Left kidney (tissue), 2 donors: ENCODE measurements around the gene RABIF. TPM values are rescaled to one million over a fixed set of nuclear protein-coding genes. Genes with fewer than 3 reads are reported as not detected.
"Not testable (repeated sequence)": the region's sequence is repeated elsewhere in the genome, so short reads cannot be mapped to it uniquely, and the experiment has no call there.

Experiments
- DNase-seq: peaks from one replicate; pipeline ENCODE4 v3.0.0-alpha.2; 2013
- polyA plus RNA-seq: library from polyadenylated mRNA; unstranded; fragments of 120-200 nt; gene quantifications from one replicate; pipeline ENCODE4 v1.2.1, GENCODE V29; 2013; ENCODE audit not compliant: insufficient read length

RABIF gene
- polyA plus RNA-seq, 1 donor: 11.8 TPM

GRCh38 chr1:202835548-202836072 is 53.3 kb downstream of the RABIF start:
- no peak for DNase-seq

GRCh38 chr1:202834771-202835547 is 54.0 kb downstream of the RABIF start:
- no peak for DNase-seq

- DNase-seq: no peak
These were observed 57.0 kb downstream of the RABIF start for GRCh38 chr1:202831906-202832305.

- DNase-seq: not testable (repeated sequence)
These were observed 59.7 kb downstream of the RABIF start for GRCh38 chr1:202829223-202829622.

Other genes starting within 250 kb of the RABIF start
- gene SYT2, start 178.7 kb downstream of the RABIF start, polyA plus RNA-seq: 2.7 TPM
- gene KDM5B, start 80.7 kb downstream of the RABIF start, polyA plus RNA-seq: 108 TPM
- gene PCAT6, start 78.2 kb downstream of the RABIF start, polyA plus RNA-seq: 2.9 TPM
- 46.4 TPM for gene KLHL12, start 38.1 kb upstream of the RABIF start, polyA plus RNA-seq
- gene ADIPOR1, start 69.2 kb upstream of the RABIF start, polyA plus RNA-seq: 77.5 TPM
- gene CYB5R1, start 78.1 kb upstream of the RABIF start, polyA plus RNA-seq: 51.9 TPM
- 73.9 TPM for gene TMEM183A, start 118.2 kb upstream of the RABIF start, polyA plus RNA-seq
- gene PPFIA4, start 137.3 kb upstream of the RABIF start, polyA plus RNA-seq: 9.7 TPM
- 0.18 TPM for gene MYOG, start 196.9 kb upstream of the RABIF start, polyA plus RNA-seq
- 4.6 TPM for gene ADORA1, start 238.6 kb upstream of the RABIF start, polyA plus RNA-seq